Suprapubic skin (tissue), 3 donors: ENCODE data around the gene CCDC190.

Experiments used
- EP300 ChIP-seq: sonication (generic); formaldehyde crosslinking; IDR thresholded peaks from one replicate; pipeline ENCODE4 v1.6.1; 2017; ENCODE audit warnings: antibody characterized with exemption
- TF ChIP-seq, protein P1 (sequence below), 2 donors: fragments of 200-600 bp in 1 of 2; fragments of 450-650 bp in 1 of 2; sonication (generic) in 1 of 2; IDR thresholded peaks; one replicate each; pipeline ENCODE4 v1.5.1; 2016 to 2019; ENCODE audit warnings: antibody characterized with exemption in 2 of 2, mild to moderate bottlenecking in 1 of 2, moderate library complexity in 1 of 2

DNA sequence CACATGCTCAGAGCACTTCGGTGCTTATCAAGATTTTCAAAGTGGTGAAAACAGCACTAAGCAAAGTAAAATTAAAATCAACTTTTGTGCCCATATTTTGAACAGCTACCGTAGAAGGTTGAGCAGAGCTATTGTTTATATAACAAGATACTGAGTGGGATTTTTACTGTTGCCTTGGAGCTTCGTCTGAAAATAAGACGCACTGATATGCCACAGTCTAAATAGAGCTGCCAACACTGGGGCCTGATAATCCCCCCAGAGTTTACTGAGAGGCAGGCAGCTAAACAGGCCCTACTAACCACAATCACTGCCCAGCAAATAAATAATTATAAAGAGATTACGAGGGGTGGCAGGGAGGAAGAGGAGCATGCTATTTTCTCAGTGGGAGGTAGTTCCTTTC is 650 bp upstream of the CCDC190 start:
- TF ChIP-seq, protein P1, sequence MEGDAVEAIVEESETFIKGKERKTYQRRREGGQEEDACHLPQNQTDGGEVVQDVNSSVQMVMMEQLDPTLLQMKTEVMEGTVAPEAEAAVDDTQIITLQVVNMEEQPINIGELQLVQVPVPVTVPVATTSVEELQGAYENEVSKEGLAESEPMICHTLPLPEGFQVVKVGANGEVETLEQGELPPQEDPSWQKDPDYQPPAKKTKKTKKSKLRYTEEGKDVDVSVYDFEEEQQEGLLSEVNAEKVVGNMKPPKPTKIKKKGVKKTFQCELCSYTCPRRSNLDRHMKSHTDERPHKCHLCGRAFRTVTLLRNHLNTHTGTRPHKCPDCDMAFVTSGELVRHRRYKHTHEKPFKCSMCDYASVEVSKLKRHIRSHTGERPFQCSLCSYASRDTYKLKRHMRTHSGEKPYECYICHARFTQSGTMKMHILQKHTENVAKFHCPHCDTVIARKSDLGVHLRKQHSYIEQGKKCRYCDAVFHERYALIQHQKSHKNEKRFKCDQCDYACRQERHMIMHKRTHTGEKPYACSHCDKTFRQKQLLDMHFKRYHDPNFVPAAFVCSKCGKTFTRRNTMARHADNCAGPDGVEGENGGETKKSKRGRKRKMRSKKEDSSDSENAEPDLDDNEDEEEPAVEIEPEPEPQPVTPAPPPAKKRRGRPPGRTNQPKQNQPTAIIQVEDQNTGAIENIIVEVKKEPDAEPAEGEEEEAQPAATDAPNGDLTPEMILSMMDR (IDR thresholded peaks at IDR 0.05), result no peak
- no peak for TF ChIP-seq EP300
